HepG2 (cell line): Measurements from ENCODE around the gene OSM. TPM values are rescaled to one million over a fixed set of nuclear protein-coding genes. Genes with fewer than 3 reads are reported as not detected.

ENCODE experiments used
- CHD2 ChIP-seq: IDR thresholded peaks from 2 replicates; pipeline ENCODE4 v1.6.1; 2011; ENCODE audit warnings: low read depth, low read length, improper control_type of control experiment
- FOSL1 ChIP-seq: sonication (generic); formaldehyde crosslinking; IDR thresholded peaks from 2 replicates; pipeline ENCODE4 v1.9.0; 2021; ENCODE audit warnings: missing genetic modification reagents, borderline replicate concordance
- HIVEP1 ChIP-seq: sonication (generic); formaldehyde crosslinking; IDR thresholded peaks from 2 replicates; pipeline ENCODE4 v1.4.0; 2020; ENCODE audit warnings: mild to moderate bottlenecking, missing genetic modification reagents
- HNRNPLL ChIP-seq: fragments of 200-400 bp; formaldehyde crosslinking; IDR thresholded peaks from 2 replicates; pipeline ENCODE4 v1.6.1; 2017; ENCODE audit warnings: mild to moderate bottlenecking, low read depth, low read length; ENCODE audit not compliant: poor library complexity, severe bottlenecking
- HNRNPUL1 ChIP-seq: fragments of 200-400 bp; formaldehyde crosslinking; IDR thresholded peaks from 2 replicates; pipeline ENCODE4 v1.6.1; 2017; ENCODE audit warnings: low read depth, mild to moderate bottlenecking, low read length, moderate library complexity
- IRF1 ChIP-seq: sonication (generic); formaldehyde crosslinking; IDR thresholded peaks from 2 replicates; pipeline ENCODE4 v1.4.0; 2020; ENCODE audit warnings: low read depth, mild to moderate bottlenecking, missing genetic modification reagents
- KDM2A ChIP-seq: sonication (generic); formaldehyde crosslinking; IDR thresholded peaks from 2 replicates; pipeline ENCODE4 v1.4.0; 2020; ENCODE audit warnings: low read depth, missing genetic modification reagents, borderline replicate concordance
- KLF11 ChIP-seq: IDR thresholded peaks from 2 replicates; pipeline ENCODE4 v1.6.1; 2016; ENCODE audit warnings: missing compliant biosample characterization
- NAIF1 ChIP-seq: sonication (generic); formaldehyde crosslinking; IDR thresholded peaks from 2 replicates; pipeline ENCODE4 v1.5.0; 2020; ENCODE audit warnings: mild to moderate bottlenecking, missing genetic modification reagents, borderline replicate concordance
- NR2F6 ChIP-seq, 2 experiments: IDR thresholded peaks; 2 replicates each; pipeline ENCODE4 v1.6.1; 2016; ENCODE audit warnings: antibody characterized with exemption in 1 of 2, mild to moderate bottlenecking in 1 of 2
- POGK ChIP-seq: sonication (generic); formaldehyde crosslinking; conservative IDR thresholded peaks from 2 replicates; pipeline ENCODE4 v1.8.0; 2022; ENCODE audit warnings: mild to moderate bottlenecking, moderate library complexity, missing genetic modification reagents
- SMC3 ChIP-seq: IDR thresholded peaks from 2 replicates; pipeline ENCODE4 v1.6.1; 2011; ENCODE audit warnings: low read length, improper control_type of control experiment
- ZBTB21 ChIP-seq: sonication (generic); formaldehyde crosslinking; IDR thresholded peaks from 2 replicates; pipeline ENCODE4 v1.4.0; 2020; ENCODE audit warnings: missing genetic modification reagents
- ZBTB39 ChIP-seq: sonication (generic); formaldehyde crosslinking; IDR thresholded peaks from 2 replicates; pipeline ENCODE4 v1.5.0; 2020; ENCODE audit warnings: missing genetic modification reagents
- ZFP36L2 ChIP-seq: sonication (generic); formaldehyde crosslinking; IDR thresholded peaks from 2 replicates; pipeline ENCODE4 v1.4.0; 2020; ENCODE audit warnings: missing genetic modification reagents
- ZNF143 ChIP-seq: sonication (generic); formaldehyde crosslinking; IDR thresholded peaks from 2 replicates; pipeline ENCODE4 v1.4.0; 2020; ENCODE audit warnings: missing genetic modification reagents
- ZNF276 ChIP-seq: sonication (generic); formaldehyde crosslinking; IDR thresholded peaks from 2 replicates; pipeline ENCODE4 v1.4.0; 2020; ENCODE audit warnings: mild to moderate bottlenecking, low read depth, missing genetic modification reagents
- ZNF292 ChIP-seq: sonication (generic); formaldehyde crosslinking; IDR thresholded peaks from 2 replicates; pipeline ENCODE4 v1.8.1; 2022; ENCODE audit warnings: mild to moderate bottlenecking, low read depth, missing genetic modification reagents, borderline replicate concordance
- ZNF383 ChIP-seq: sonication (generic); formaldehyde crosslinking; IDR thresholded peaks from 2 replicates; pipeline ENCODE4 v1.4.0; 2020; ENCODE audit warnings: missing genetic modification reagents, mild to moderate bottlenecking, borderline replicate concordance
- ZNF550 ChIP-seq: sonication (generic); formaldehyde crosslinking; IDR thresholded peaks from 2 replicates; pipeline ENCODE4 v1.4.0; 2020; ENCODE audit warnings: mild to moderate bottlenecking, missing genetic modification reagents, borderline replicate concordance
- ZNF562 ChIP-seq: sonication (generic); formaldehyde crosslinking; IDR thresholded peaks from 2 replicates; pipeline ENCODE4 v1.8.0; 2022; ENCODE audit warnings: missing genetic modification reagents, borderline replicate concordance
- ZNF607 ChIP-seq: sonication (generic); formaldehyde crosslinking; IDR thresholded peaks from 2 replicates; pipeline ENCODE4 v1.5.1; 2020; ENCODE audit warnings: missing genetic modification reagents, mild to moderate bottlenecking, borderline replicate concordance
- ZNF749 ChIP-seq: sonication (generic); formaldehyde crosslinking; IDR thresholded peaks from 2 replicates; pipeline ENCODE4 v1.8.0; 2022; ENCODE audit warnings: mild to moderate bottlenecking, missing genetic modification reagents, moderate library complexity, borderline replicate concordance
- ZNF773 ChIP-seq: sonication (generic); formaldehyde crosslinking; IDR thresholded peaks from 2 replicates; pipeline ENCODE4 v1.4.0; 2020; ENCODE audit warnings: missing genetic modification reagents, borderline replicate concordance
- polyA plus RNA-seq, 8 experiments: library from polyadenylated mRNA; depleted of rRNA in 3 of 8; stranded (reverse) in 7 of 8; unstranded in 1 of 8; fragments of >200 nt; fragmentation: Illumina TruSeq in 4 of 8; extraction: Trizol in 4 of 8; gene quantifications; 2 replicates each; pipeline versions ENCODE4 v1.2.1 to v1.2.3, GENCODE V29; 2011 to 2016; ENCODE audit warnings: low read depth in 4 of 8, missing spikeins in 1 of 8, mixed read lengths in 1 of 8; ENCODE audit not compliant: insufficient read depth in 1 of 8
- total RNA-seq, 5 experiments: library from RNA; depleted of rRNA; stranded (reverse); fragments of >200 nt; fragmentation: Illumina TruSeq; extraction: Trizol; gene quantifications; 2 replicates each; pipeline ENCODE4 v1.2.3, GENCODE V29; 2016; ENCODE audit warnings: low read depth in 1 of 5

The OSM gene
- total and polyA plus RNA-seq, 2 of the 13 experiments (the other 11 are each of a cell fraction or from before 2014, with no cell fraction given), result not detected

GRCh38 chr22:30286813-30287647 is 20.4 kb upstream of the OSM start (continued):
- no peak for TF ChIP-seq ZNF383 (CRISPR knock-in tag)
- no peak for TF ChIP-seq ZNF607 (CRISPR knock-in tag)
- no peak for TF ChIP-seq IRF1 (CRISPR knock-in tag)
- TF ChIP-seq ZBTB21 (CRISPR knock-in tag), result no peak
- no peak for TF ChIP-seq ZNF562 (CRISPR knock-in tag)
- TF ChIP-seq ZNF749 (CRISPR knock-in tag), result no peak
- TF ChIP-seq POGK (CRISPR knock-in tag), result no peak
- TF ChIP-seq KLF11 (CRISPR knock-in tag), result no peak
- peak; percentile 36; the same call in 1 of the 2 replicates for TF ChIP-seq SMC3
- TF ChIP-seq CHD2, result no peak
- TF ChIP-seq ZNF276 (CRISPR knock-in tag), result no peak
- TF ChIP-seq KDM2A (CRISPR knock-in tag), result peak; percentile 72
- TF ChIP-seq HIVEP1, result no peak
- TF ChIP-seq ZNF550, result no peak
- no peak for TF ChIP-seq NR2F6 (IDR thresholded peaks at IDR 0.05)
- no peak for TF ChIP-seq NR2F6 (CRISPR knock-in tag; IDR thresholded peaks at IDR 0.05)
- TF ChIP-seq ZFP36L2 (CRISPR knock-in tag), result no peak
- no peak for TF ChIP-seq HNRNPUL1
- TF ChIP-seq ZNF292 (CRISPR knock-in tag), result no peak
- TF ChIP-seq HNRNPLL, result peak; percentile 19
- no peak for TF ChIP-seq ZNF143 (CRISPR knock-in tag)
- TF ChIP-seq NAIF1, result no peak
- no peak for TF ChIP-seq ZBTB39 (CRISPR knock-in tag)
- no peak for TF ChIP-seq ZNF773
- TF ChIP-seq FOSL1 (CRISPR knock-in tag), result no peak
